Activated CD4-positive, alpha-beta T cell treated with anti-CD3 and anti-CD28 coated beads, Interleukin-2, amount 50 U/mL, for 48 hours (primary cell): ENCODE results near the gene AP1M1.
"Not testable (repeated sequence)": the region's sequence is repeated elsewhere in the genome, so short reads cannot be mapped to it uniquely, and the experiment has no call there.

ENCODE experiments used
- DNase-seq, 2 experiments: peaks; one replicate each; pipeline ENCODE4 v3.0.0-alpha.2; 2020

AP1M1 gene

DNA sequence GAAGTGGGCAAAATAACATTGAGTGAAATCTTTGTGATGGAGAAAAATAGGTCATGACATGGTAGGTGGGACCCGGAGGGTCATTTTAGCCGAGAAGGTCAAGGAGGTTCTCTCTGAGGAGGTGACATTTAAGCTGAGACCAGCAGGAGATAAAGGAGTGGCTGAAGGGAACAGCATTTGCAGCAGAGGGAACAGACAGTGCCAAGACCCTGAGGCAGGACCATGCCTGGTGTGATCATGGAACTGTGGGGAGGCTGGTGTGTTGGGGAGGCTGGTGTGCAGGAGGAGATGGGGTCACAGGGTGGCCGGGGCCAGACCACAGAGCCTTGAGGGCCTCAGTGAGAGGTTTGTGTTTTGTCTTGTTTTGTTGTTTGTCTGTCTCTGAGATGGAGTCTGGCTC, 67.5 kb downstream of the AP1M1 start:
- no peak for DNase-seq

DNA sequence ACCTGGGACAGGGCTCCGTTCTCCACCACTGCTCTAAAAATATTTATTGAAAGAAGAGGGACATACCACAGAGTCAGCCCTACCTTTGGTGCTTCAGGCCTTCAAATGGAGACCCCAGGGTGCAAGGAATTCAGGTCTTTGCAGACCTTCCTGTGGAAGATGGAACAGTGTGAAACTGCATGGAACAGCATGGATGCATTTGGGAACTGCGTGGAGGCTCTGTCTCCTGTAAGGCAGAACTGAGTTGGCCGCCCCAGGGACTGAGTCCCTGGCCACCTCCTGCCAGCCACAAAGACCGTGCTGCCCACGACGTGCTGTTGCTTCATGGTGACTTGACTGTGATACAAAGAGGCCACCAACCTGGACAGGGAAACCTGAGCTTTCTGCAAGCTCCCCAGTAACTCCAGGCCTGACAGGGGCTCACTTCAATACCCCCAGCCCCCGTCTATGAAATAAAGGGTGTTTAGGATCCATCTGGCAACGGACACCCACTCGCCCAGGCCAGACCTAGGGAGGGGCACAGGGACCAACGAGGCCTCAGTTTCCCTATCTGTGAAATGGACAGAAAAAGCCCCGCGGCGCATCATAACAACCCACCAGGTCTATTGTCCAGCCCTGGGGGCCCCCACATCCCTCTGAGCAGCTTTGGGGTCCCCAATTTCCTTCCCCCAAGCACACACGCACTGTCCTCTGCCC, 68.3 kb downstream of the AP1M1 start:
- DNase-seq: no peak

DNA sequence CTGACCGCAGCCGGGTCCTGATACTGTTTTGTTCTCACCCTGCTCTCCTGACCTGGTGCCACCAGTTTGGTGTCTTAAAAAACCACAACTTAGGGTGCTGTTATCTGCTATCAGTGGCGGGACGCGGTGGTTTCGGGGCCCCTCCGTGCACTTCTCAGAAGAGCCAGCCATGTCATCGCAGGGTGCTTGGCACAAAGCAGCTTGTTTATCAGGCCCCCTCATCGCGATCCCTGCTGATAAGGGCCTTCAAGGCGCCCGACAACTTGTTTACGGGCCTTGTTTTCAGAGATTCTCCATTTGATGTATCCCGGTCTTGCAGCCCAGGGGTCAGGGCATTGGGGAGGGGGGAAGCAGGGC, 68.9 kb downstream of the AP1M1 start:
- DNase-seq: peak; percentile 36 to 49

DNA sequence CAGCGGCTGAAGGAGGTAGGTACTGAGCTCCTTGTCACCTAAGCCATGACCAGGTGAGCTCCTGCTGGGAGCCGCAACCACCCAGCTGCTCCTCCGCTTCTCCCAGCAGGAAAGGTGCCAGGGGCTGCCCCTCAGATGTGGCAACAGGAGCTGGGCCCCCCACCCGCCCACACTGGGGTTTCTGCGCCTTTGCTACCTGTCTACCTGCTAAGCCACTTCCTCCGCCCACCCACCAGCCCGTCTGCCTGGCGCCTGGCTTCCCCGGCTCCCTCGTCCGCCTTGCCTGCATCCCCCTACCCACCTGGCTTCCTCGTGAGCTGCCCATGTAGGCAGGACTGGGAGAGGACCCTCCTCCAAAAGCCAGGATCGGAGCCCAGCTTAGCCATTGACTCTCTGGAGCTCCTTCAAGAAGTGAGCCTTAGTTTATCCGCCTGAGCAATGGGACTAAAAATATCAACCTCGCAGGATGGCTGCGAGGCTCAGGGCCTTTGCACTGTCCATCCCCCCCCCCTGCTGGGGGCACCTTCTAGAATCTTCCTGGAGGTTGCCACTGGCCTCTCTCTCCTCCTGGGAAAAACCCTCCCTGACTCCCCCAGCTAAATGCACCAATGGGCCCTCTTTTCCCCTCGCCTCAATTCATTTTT, 71.1 kb downstream of the AP1M1 start:
- peak in 1 of 2 experiments; percentile 25 for DNase-seq

DNA sequence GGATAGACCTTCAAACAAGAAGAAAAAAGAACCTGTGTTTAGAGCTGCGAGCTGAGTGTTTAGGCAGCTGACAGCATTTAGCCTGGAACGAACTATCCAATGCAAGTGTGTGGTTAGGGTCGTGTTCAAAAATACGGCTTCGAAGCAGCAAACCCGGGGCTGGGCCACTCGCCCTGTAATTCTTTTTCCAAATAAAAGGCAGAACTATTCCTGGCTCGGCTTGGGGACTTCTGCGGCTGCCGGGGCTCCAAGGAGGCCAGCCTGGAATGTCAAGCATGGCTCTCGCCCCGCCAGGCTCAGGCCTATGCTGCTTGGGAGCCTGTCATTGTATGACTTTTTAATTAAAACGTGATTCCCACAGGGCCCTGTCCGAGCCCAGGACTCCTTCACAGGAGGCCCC, 75.2 kb downstream of the AP1M1 start:
- DNase-seq: no peak

DNA sequence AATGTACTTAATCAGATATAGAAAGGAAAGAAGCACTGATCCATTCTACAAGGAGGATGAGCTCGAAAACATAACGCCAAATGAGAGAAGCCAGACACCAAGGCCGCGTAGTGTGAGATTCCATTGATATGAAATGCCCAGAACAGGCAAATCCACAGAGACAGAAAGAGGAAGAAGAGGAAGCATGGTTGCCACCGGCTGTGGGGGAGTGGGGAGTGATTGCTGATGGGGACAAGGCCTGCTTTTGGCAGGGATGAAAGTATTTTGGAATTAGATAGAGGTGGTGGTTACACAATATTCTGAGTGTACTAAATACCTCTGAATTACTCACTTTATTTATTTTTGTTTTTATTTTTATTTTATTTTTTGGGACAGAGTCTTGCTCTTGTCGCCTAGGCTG, 76.7 kb downstream of the AP1M1 start:
- no peak for DNase-seq

DNA sequence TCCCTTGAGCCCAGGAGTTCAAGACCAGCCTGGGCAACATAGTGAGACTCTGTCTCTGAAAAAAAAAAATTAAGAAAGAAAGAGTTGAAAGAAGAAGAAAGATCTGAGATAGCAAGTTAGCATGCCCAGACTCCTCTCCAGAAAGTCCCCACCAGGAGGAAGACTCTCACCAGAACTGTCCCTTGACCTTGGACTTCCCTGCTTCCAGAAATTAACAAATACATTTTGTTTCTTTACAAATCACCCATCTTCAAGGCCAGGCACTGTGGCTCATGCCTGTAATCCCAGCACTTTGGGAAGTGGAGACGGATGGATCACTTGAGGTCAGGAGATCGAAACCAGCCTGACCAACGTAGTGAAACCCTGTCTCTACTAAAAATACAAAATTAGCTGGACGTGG, 82.6 kb downstream of the AP1M1 start:
- no peak for DNase-seq

DNA sequence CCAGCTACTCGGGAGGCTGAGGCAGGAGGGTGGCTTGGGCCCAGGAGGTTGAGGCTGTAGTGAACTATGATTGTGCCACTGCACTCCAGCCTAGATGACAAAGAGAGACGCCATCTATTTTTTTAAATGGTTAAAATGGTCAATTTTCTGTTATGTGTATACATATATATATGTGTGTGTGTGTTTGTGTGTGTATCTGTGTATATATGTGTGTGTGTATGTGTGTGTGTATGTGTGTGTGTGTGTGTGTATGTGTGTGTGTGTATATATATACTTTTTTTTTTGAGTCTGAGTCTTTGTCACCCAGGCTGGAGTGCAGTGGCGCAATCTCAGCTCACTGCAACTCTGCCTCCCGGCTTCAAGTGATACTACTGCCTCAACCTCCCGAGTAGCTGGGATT, 84.0 kb downstream of the AP1M1 start:
- no peak for DNase-seq

DNA sequence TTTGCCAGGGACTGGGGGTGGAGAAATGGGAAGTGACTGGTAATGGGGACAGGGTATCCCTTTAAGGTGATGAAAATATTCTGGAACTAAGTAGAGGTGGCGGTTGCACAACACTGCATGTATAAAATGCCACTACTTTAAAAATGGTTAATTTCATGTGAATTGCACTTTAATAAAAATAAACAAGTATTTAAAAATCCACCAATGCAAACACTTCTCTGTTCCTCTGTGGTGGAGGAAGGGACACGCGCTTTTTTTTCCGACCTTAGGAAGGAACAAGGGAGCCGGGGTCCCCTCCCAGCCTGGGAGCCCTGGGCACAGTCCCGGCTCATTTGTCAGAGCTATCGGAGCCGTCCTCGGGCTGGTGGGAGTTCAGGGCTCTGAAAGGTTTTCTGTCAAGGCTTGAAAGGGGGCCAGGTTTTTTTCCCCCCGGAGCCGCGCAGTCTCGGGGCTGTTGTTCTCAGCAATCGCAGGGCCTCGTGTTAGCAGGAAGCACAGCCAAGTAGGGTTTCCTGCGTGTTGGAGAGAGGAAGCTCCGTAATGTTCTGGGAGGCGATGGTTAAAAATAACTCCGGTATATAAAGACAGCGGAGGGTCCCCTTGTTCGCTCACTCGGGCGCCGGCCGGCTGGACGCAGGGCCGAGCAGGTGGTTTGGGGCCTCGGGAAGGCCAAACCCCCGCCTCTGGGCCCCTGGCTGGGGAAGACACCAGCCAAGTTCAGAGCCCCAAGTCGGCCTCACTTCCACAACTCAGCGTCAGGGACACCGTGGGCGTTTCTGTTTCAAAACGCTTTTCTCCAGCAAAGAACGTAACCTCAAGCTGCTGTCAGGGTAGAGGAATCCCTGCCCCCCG, 85.7 kb downstream of the AP1M1 start:
- DNase-seq: peak; percentile 80 to 86

DNA sequence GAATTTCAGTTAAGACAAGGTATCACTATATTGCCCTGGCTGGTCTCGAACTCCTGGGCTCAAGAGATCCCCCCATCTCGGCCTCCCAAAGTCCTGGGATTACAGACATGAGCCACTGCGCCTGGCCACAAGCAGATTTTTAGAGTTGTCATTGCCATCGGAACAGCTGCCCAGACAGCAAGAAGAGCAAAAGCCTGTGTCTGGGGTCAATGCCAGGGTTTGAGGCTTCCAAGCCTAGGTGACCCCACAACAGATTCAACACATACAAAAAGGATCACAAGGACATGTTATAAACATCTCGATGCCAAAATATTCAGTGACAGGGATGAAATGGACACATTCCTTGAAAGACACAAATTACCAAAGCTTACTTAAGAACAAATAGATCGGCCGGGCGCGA, 86.8 kb downstream of the AP1M1 start:
- DNase-seq: no peak

DNA sequence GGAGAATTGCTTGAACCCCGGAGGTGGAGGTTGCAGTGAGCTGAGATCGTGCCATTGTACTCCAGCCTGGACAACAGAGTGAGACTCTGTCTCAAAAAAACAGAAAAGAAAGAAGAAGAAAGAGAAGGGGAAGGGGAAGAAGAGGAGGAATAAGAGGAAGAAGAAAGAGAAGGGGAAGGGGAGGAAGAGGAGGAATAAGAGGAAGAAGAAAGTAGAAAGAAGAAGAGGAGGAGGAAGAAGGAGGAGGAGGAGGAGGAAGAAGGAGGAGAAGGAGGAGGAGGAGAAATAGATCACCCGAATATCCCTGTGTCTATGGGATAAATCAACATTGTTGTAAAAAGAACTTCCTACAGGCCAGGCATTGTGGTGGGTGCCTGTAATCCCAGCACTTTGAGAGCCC, 87.4 kb downstream of the AP1M1 start:
- DNase-seq: not testable (repeated sequence)

DNA sequence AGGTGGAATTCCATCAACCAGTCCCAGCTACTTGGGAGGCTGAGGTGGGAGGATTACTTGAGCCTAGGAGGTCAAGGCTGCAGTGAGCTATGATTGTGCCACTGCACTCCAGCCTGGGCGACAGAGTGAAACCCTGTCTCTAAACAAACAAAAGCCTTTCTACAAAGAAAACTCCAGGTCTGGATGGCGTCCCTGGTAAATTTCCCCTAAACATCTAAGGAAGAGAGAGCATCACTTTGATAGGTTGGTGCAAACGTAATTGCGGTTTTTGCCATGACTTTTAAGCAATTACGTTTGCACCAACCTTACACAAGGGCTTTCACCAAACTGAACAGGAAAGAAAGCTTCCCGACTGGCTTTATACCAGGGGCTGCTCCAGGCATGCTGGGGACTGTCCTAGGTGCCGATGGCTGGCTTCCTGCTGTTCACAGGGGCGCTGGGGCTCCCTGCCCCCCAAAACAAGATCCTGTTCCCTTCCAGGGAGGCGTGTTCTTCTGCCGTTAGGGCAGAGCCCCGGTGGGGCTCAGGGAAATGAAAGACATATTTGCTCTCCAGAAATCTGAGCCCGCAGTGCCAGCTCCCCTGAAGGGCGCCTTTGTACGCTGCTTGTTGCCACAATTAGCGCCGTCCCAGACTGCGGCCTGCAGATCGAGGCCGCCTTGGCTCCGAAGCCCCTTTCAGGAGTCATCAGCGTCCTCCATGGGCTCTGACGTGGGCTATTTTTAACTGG, 88.2 kb downstream of the AP1M1 start:
- DNase-seq: no peak

DNA sequence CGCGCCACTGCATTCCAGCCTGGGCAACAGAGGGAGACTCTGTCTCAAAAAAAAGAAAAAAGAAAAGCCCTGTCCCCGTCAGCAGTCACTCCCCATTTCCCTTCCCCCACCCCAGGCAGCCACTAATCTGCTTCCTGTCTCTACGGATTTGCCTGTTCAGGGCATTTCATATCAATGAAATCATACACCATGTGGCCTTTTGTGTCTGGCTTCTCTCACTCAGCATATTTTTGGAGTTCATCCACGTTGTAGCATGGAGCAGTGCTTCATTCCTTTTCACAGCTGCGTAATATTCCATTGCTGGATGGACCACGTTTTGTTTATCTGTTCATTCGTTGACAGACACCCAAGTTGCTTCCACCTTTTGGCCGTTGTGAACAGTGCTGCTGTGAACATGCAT, 90.8 kb downstream of the AP1M1 start:
- no peak for DNase-seq

DNA sequence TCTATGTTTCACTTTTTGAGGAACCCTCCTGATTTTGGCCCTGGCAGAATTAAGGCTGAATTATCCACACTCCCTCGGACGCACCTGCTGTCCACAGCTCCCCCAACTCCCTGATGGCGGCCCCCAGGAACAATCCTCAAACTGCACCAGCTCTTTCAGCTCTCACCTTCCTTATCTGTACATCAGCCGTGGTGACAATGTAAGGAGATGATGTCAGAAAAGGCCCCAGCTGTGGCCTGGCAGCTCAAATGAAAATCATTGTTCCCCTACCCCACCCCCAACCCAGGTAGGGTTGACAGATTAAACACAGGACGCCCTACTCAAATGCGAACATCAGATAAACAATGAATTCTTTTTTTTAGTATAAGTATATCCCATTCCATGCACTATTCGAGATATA, 91.9 kb downstream of the AP1M1 start:
- no peak for DNase-seq

DNA sequence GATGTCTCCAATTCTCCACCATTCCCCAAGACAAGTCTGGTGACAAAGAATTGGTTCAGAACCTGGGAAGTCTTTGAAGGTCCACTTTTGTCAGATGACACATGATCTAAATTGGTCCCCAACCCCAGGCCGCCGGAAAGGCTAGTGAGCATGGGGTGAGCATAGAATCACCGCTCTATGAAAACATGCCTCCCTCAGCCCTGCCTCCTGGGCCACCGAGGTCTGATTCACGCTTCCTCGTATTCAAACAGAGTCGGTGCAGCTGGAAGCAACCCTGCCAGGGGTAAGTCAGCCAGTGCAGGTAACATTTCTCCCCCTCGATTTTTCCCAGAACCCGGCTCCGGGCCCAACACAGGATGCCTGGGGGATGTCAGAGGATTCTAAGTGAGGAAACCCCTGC, 93.0 kb downstream of the AP1M1 start:
- DNase-seq: no peak

DNA sequence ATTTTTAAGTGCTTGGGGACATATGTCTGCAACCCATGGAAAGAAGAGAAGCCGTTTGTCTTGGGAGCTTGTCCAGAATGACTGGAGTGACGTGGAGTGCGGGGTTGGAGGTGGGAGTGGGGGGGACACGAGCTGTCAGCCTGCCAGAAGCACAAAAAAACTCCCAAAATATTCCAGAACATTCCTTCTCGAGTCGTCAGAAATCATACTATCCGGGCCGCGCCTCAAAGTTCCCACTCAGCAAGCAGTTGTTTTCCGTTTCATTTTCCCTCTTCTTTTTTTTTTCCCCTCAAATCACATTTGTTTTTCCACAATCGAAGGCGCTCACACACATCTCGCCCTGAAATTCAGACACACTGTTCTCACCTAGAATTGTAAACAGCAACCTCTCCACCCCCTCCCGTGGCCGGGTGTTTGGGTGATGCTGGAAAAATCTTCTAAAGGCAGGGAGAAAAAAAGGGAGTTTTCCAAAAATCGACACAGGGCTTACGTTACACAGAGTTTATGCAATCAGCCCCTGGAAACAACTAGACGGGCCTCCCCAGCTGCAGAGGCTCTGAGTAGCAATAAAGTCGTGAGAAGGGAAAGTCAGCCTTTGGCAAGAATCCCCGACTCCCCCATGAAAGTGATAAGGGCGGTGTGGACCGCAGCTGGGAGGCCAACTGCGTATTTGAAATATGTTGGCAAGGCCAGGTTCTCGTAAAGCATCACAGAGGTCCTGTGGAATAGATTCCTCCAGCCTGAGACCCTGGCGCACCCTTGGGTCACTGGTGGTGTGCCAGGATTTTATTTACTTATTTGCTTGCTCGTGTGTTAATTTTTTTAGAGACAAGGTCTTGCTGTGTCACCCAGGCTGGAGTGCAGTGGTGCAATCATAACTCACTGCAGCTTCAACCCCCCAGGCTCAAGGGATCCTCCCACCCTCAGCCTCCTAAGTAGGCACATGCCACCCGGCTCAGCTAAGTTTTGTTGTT, 95.7 kb downstream of the AP1M1 start:
- DNase-seq: no peak

DNA sequence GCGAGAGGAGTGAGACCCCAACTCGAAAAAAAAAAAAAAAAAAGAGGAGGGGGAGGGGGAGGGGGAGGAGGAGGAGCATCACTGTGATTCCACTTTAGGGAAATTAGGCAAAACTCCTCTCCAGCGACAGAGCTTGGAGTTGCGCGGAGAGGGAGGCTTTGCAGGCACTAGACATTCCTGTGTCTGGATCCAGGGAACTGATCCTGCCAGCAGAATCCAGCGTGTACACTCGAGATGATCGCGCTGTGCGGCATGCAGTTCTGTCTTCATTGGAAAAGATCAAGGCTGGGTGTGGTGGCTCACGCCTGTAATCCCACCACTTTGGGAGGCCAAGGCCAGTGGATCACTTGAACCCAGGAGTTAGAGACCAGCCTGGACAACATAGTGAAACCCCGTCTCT, 97.3 kb downstream of the AP1M1 start:
- DNase-seq: no peak
